Esophagus squamous epithelium (tissue), 5 donors: ENCODE measurements around the gene ADAMTS14. TPM values are rescaled to one million over a fixed set of nuclear protein-coding genes. Genes with fewer than 3 reads are reported as not detected.

Source experiments
- DNase-seq: peaks from one replicate; lab custom pipeline; 2025; lab: John Stamatoyannopoulos, UW
- H3K27ac ChIP-seq, 4 donors: fragments of 200-600 bp; sonication (generic); one replicate each; pipeline ENCODE4 v1.5.1; 2016 to 2019; ENCODE audit warnings: mild to moderate bottlenecking in 1 of 4
- H3K27me3 ChIP-seq, 4 donors: fragments of 200-600 bp; sonication (generic); 1 replicate in 3 of 4; 2 replicates in 1 of 4; pipeline versions ENCODE4 v1.5.1 to v1.6.0; 2017 to 2021; ENCODE audit warnings: antibody characterized with exemption in 1 of 4
- H3K36me3 ChIP-seq, 3 donors: fragments of 200-600 bp; sonication (generic); one replicate each; pipeline ENCODE4 v1.5.1; 2016 to 2019
- H3K4me1 ChIP-seq, 3 donors: fragments of 200-600 bp; sonication (generic); one replicate each; pipeline ENCODE4 v1.5.1; 2017 to 2019
- H3K4me3 ChIP-seq, 4 donors: fragments of 200-600 bp; sonication (generic); 1 replicate in 3 of 4; 2 replicates in 1 of 4; pipeline ENCODE4 v1.5.1; 2016 to 2019; ENCODE audit warnings: mild to moderate bottlenecking in 2 of 4, moderate library complexity in 1 of 4
- H3K9me3 ChIP-seq, 3 donors: fragments of 200-600 bp; sonication (generic); one replicate each; pipeline ENCODE4 v1.5.1; 2016 to 2019
- POLR2A ChIP-seq, 4 donors: fragments of 450-650 bp; IDR thresholded peaks; one replicate each; pipeline ENCODE4 v1.6.1; 2017; ENCODE audit warnings: antibody characterized with exemption in 4 of 4, mild to moderate bottlenecking in 4 of 4, moderate library complexity in 3 of 4
- WGBS, 2 donors: methylation state at CpG; one replicate each; pipeline ENCODE4 v1.1.5; 2018; 5-methylcytosine and 5-hydroxymethylcytosine counted together
- intact Hi-C: fragments of 100-400 bp; cut with DNase I; formaldehyde crosslinking; loops from one replicate; pipeline ENCODE4 v1.15.0; 2022
- total RNA-seq, 4 donors: library from RNA; depleted of rRNA; stranded (reverse); fragments of >200 nt; gene quantifications; one replicate each; pipeline ENCODE4 v1.1.0, GENCODE V29; 2016
- TF ChIP-seq, protein P1 (sequence below), 6 experiments: fragments of 450-650 bp in 4 of 6; fragments of 200-600 bp in 2 of 6; sonication (generic) in 2 of 6; IDR thresholded peaks; one replicate each; pipeline ENCODE4 v1.5.1; 2016 to 2019; ENCODE audit warnings: antibody characterized with exemption in 6 of 6, mild to moderate bottlenecking in 4 of 6, moderate library complexity in 4 of 6
- donor health status: DM: yes; HTN: yes; CAD: no.

The ADAMTS14 gene
- total RNA-seq, 4 donors from 2014 or later, result 0.23 to 0.75 (median 0.38) TPM; not detected in 1

DNA sequence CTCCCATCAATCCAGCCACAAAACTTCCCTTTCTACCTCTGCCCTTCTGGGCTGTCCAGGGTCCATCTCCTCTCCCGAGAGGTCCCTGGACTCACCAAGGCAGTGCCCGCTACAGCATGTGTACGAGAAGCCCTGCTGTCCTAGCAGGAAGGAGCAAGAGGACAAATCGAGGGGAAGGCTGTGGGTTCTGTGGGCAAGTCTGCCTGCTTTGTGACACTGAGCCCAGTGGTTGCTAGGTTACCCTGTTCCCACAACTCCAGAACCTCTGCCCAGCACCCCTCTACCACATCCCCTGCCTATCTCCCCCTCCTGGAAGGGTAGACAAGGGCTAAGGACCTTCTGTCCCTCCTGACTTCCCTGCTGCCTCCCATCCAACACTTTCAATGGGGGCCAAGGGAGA, 112.9 kb downstream of the ADAMTS14 start, which contains the start of gene TBATA:
Gene TBATA, minus strand, starts transcription at position 188 of the 400 bp plus-strand sequence. CDS start 1,998 bp downstream, outside the sequence.
- no peak for TF ChIP-seq POLR2A (IDR thresholded peaks at IDR 0.05)
- TF ChIP-seq, protein P1, sequence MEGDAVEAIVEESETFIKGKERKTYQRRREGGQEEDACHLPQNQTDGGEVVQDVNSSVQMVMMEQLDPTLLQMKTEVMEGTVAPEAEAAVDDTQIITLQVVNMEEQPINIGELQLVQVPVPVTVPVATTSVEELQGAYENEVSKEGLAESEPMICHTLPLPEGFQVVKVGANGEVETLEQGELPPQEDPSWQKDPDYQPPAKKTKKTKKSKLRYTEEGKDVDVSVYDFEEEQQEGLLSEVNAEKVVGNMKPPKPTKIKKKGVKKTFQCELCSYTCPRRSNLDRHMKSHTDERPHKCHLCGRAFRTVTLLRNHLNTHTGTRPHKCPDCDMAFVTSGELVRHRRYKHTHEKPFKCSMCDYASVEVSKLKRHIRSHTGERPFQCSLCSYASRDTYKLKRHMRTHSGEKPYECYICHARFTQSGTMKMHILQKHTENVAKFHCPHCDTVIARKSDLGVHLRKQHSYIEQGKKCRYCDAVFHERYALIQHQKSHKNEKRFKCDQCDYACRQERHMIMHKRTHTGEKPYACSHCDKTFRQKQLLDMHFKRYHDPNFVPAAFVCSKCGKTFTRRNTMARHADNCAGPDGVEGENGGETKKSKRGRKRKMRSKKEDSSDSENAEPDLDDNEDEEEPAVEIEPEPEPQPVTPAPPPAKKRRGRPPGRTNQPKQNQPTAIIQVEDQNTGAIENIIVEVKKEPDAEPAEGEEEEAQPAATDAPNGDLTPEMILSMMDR (IDR thresholded peaks at IDR 0.05), result no peak
- H3K4me1 ChIP-seq, result peaks cover 0 to 11% (median 0%) of the 10 kb centered on the region in 3 donors
- H3K36me3 ChIP-seq, result no peaks in the 10 kb centered on the region
- intact Hi-C loops, result no loop called here
- no peak for DNase-seq
- H3K27ac ChIP-seq, result no peak within 1 kb of the TSS
- 50 to 64% methylated on average over 1 to 2 of the region's 4 CpGs for whole genome bisulfite sequencing, 2 donors
- H3K4me3 ChIP-seq, result no peak within 1 kb of the TSS
- H3K27me3 ChIP-seq, result peaks cover 0 to 5% (median 0%) of the 10 kb centered on the region in 4 donors
- no peaks in the 10 kb centered on the region for H3K9me3 ChIP-seq

DNA sequence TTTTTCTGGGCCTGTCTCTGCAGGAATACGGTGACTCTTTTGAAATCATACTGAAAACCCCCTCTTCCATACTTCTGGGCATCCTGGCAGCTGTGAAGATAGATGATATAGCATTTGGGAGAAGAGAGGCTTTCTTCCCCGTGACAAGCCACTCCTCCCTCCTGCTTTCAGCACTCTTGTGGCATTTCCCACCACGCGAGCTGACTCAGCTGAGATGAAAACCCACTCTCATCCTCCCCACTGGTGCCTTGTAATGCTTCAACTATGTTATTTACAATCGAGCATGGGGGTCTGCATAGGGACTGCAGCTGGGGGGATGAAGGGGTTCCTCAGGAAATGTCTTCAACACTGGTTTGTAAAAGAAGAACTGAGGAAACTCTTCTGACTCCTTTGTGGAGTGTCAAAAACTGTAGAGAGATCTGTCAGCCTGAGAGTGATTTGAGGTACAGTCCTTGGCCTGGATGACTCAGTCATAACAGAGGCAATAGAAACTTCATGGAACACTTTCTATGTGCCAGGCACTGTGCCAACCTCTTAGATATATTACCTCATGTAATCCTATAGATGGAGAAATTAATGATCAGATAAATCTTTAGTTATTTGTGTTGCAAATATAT, 114.6 kb downstream of the ADAMTS14 start:
- Histone ChIP-seq H3K36me3 (no peaks in the 10 kb centered on the region), H3K4me1 (peaks cover 0 to 9% (median 0%) of the 10 kb centered on the region in 3 donors), H3K9me3 (no peaks in the 10 kb centered on the region), H3K4me3 (no peak overlapping the region), H3K27ac (peak overlapping the region in 1 of 4 donors; percentile 25), H3K27me3 (peaks cover 0 to 5% (median 0%) of the 10 kb centered on the region in 4 donors)
- DNase-seq, result no peak
- intact Hi-C loops, result no loop called here
- 39 to 61% methylated on average over 4 to 5 of the region's 5 CpGs for WGBS, 2 donors
- TF ChIP-seq, protein P1 (IDR thresholded peaks at IDR 0.05), result no peak
- TF ChIP-seq POLR2A (IDR thresholded peaks at IDR 0.05), result no peak

DNA sequence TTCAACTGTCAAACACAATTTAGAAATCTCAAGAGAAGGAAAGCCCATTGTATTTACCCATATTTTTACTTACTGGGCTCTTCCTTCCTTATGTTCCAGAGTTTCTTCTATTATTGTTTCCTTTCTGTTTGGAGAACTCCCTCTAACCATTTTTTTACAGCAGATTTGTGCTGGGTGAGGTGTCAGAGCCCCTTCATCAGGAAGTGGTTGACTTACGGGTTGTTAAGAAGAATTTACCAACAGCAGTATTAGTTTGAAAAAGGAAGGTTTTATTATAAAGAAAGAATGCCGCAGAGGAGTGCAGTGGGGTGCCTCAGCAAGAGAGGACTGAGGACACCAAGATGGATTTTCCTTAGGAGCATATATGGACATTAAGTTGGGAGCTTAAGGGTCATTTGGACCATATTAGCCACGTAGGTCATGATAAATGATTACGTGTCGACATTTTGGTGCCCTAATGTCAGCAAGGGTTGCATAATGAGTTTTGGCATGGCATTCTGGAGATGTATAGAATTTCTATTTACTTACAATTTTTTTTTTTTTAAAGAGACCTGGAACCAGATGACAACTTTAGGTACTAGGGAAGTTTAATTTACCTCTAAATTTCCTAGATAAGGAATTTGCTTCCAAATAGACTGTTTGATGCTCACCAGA, 119.2 kb downstream of the ADAMTS14 start:
- WGBS, 2 donors, result 61 to 63% methylated on average over 5 of the region's 5 CpGs
- Histone ChIP-seq H3K27me3 (no peaks in the 10 kb centered on the region), H3K4me1 (peaks cover 0 to 6% (median 0%) of the 10 kb centered on the region in 3 donors), H3K9me3 (no peaks in the 10 kb centered on the region), H3K36me3 (no peaks in the 10 kb centered on the region), H3K27ac (no peak overlapping the region), H3K4me3 (no peak overlapping the region)
- no peak for DNase-seq
- TF ChIP-seq, protein P1 (IDR thresholded peaks at IDR 0.05), result no peak
- no peak for TF ChIP-seq POLR2A (IDR thresholded peaks at IDR 0.05)
- intact Hi-C loops, result no loop called here

DNA sequence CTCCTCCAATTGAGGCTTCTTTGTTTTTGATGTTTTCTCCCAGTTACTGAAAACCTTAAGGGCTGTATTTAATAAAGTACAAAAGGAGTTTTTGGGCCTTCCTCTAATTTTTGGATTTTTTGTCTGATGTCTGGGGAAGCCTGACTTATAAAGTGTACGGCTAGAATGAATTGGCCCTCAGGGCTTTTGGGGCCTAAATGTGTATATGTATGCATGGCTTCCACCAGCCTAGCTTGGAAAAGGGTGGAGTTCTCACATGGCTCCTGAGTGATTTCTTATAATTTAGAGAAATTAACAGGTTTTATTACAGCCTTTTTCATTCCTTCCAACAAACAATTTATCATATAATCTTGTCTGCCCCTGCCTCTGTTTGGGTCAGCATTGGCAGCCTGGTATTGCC, 123.3 kb downstream of the ADAMTS14 start:
- intact Hi-C loops, result no loop called here
- Histone ChIP-seq H3K27ac (no peak overlapping the region), H3K4me3 (no peak overlapping the region), H3K9me3 (no peaks in the 10 kb centered on the region), H3K36me3 (no peaks in the 10 kb centered on the region), H3K27me3 (peaks cover 0 to 13% (median 0%) of the 10 kb centered on the region in 4 donors), H3K4me1 (no peaks in the 10 kb centered on the region)
- no peak for DNase-seq
- WGBS, 2 donors, result 70 to 79% methylated on average over 1 of the region's 1 CpG
- TF ChIP-seq, protein P1 (IDR thresholded peaks at IDR 0.05), result no peak
- no peak for TF ChIP-seq POLR2A (IDR thresholded peaks at IDR 0.05)

DNA sequence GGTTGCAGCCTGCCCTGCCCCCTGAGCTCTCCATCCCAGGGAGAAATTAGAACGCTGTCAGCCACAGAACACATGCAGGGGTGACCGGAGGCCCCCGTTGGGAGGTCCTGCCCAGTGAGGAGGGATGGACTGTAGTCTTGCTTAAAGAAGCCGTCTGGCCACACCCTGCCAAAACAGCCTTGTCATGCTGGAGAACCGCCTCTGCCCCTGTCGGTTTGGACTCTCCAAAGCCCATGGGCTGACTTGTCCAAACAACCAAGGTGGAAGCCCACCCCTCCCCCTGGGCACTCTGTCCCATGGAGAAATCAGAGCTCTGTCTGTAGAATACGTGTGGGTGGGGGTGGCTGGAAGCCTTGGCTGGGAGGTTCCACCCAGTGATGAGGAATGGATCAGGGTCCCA, 125.5 kb downstream of the ADAMTS14 start:
- TF ChIP-seq POLR2A (IDR thresholded peaks at IDR 0.05), result no peak
- TF ChIP-seq, protein P1 (IDR thresholded peaks at IDR 0.05), result no peak
- peaks cover 0 to 13% (median 0%) of the 10 kb centered on the region in 4 donors for H3K27me3 ChIP-seq
- DNase-seq, result no peak
- H3K27ac ChIP-seq, result no peak overlapping the region
- intact Hi-C loops, result no loop called here
- no peaks in the 10 kb centered on the region for H3K36me3 ChIP-seq
- H3K4me1 ChIP-seq, result peaks cover 0 to 1% (median 0%) of the 10 kb centered on the region in 3 donors
- 63% methylated on average over 2 of the region's 7 CpGs; no CpG with 5 or more reads in 1 of the 2 donors for WGBS, 2 donors
- no peak overlapping the region for H3K4me3 ChIP-seq
- no peaks in the 10 kb centered on the region for H3K9me3 ChIP-seq
